Measurements from ENCODE around the gene QDPR.

DNA sequence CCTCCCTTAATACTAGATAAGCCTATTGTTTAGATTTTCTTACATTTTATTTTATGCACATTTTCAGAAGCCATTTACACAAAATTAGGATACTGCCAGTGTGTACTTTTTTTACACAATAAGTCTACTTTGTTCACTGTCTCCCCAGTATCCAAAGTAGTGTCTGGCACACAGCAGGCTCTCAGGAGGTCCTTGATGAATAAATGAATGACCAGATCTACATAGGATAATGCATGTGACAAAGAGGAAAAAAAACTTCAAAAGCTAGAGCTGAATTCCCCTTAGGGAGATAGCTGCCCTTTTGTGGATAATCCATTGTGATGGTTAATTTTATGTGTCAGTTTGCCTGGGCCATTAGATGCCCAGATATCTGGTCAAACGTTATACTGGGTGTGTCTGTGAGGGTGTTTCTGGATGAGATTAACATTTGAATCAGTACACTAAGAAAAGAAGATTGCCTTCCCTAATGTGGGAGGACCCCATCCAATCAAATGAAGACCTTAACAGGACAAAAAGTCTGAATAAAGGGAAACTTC is 61.6 kb downstream of the QDPR start:
- TF ChIP-seq, protein P1, sequence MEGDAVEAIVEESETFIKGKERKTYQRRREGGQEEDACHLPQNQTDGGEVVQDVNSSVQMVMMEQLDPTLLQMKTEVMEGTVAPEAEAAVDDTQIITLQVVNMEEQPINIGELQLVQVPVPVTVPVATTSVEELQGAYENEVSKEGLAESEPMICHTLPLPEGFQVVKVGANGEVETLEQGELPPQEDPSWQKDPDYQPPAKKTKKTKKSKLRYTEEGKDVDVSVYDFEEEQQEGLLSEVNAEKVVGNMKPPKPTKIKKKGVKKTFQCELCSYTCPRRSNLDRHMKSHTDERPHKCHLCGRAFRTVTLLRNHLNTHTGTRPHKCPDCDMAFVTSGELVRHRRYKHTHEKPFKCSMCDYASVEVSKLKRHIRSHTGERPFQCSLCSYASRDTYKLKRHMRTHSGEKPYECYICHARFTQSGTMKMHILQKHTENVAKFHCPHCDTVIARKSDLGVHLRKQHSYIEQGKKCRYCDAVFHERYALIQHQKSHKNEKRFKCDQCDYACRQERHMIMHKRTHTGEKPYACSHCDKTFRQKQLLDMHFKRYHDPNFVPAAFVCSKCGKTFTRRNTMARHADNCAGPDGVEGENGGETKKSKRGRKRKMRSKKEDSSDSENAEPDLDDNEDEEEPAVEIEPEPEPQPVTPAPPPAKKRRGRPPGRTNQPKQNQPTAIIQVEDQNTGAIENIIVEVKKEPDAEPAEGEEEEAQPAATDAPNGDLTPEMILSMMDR (optimal IDR thresholded peaks at IDR 0.05 in 1 of 3, IDR thresholded peaks at IDR 0.05 in 1 of 3, conservative IDR thresholded peaks at IDR 0.05 in 1 of 3; ENCODE audit: extremely low read depth in 1 of 3, insufficient read depth in 2 of 3, low read length in 3 of 3), result no peak
- TF ChIP-seq EZH2 (IDR thresholded peaks at IDR 0.05; ENCODE audit: low read length), result no peak
